RWPE2 (cell line): ENCODE data around the gene PROKR2.

Source experiments
- ATAC-seq: fragments of 200-7000 bp; cut with Tn5 transposase; 3 replicates; pipeline ENCODE4 v1.9.1; 2021; ENCODE audit warnings: low read depth
- DNase-seq: peaks from one replicate; pipeline ENCODE4 v3.0.0-alpha.2; 2020; ENCODE audit warnings: low spot score
- H3K27ac ChIP-seq: fragments of 450-650 bp; 2 replicates; pipeline ENCODE4 v1.5.1; 2017; ENCODE audit warnings: mild to moderate bottlenecking; ENCODE audit not compliant: poor library complexity, severe bottlenecking
- H3K27me3 ChIP-seq: fragments of 250-450 bp; sonication (Bioruptor Pico); 2 replicates; pipeline ENCODE4 v1.5.1; 2021; ENCODE audit warnings: mild to moderate bottlenecking, moderate library complexity; ENCODE audit not compliant: insufficient read depth, poor library complexity, severe bottlenecking
- H3K36me3 ChIP-seq: fragments of 250-450 bp; sonication (Bioruptor Pico); 2 replicates; pipeline ENCODE4 v1.5.1; 2020; ENCODE audit warnings: low read depth, mild to moderate bottlenecking, moderate library complexity
- H3K4me1 ChIP-seq: fragments of 250-450 bp; sonication (Bioruptor Pico); 2 replicates; pipeline ENCODE4 v1.5.1; 2021; ENCODE audit warnings: mild to moderate bottlenecking, moderate library complexity; ENCODE audit not compliant: insufficient read depth, poor library complexity, severe bottlenecking
- H3K4me3 ChIP-seq: fragments of 250-450 bp; sonication (Bioruptor Pico); 2 replicates; pipeline ENCODE4 v1.5.1; 2021; ENCODE audit warnings: mild to moderate bottlenecking, moderate library complexity; ENCODE audit not compliant: severe bottlenecking
- H3K9me3 ChIP-seq: fragments of 250-450 bp; sonication (Bioruptor Pico); 2 replicates; pipeline ENCODE4 v1.5.1; 2021; ENCODE audit warnings: mild to moderate bottlenecking, moderate library complexity; ENCODE audit not compliant: severe bottlenecking
- TF ChIP-seq, protein P1 (sequence below): fragments of 450-650 bp; IDR thresholded peaks from one replicate; pipeline ENCODE4 v1.5.1; 2017; ENCODE audit warnings: mild to moderate bottlenecking, moderate library complexity; ENCODE audit not compliant: poor library complexity, severe bottlenecking

The PROKR2 gene

DNA sequence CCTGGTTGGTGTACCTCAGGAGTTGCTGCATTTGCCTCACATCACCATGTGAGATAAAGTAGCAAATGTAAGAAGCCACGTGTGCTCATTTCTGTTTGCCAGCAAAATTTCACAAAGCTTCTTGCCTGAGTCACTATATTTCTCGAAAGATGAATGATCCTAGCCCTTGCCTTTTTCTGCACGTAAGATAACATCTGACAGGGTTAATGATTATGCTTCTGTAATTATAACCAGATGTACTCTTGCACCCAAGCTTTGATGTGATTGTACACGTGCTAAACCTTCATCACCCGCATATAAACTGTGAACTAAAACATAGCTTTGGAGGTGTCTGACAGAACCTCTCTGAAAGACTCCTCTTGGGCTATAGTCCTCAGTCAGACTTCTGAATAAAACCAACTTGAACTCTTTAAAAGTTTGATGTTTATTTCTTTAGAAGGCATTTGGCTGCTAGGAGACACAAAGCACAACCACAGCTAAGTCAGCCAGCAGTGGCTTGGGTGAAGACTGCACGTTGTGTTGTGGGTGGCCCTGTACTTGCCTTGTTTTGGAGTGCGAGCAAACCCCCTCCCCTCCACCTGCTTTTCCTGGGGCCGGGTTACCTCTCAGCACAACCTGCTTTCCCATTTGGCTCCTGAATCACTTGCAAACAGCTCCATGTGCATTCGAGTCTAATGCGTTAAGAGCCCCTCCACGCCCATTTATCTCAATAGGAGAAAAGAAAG is 19.3 kb downstream of the PROKR2 start:
- Histone ChIP-seq H3K4me3 (no peak overlapping the region), H3K27ac (no peak overlapping the region), H3K4me1 (no peaks in the 10 kb centered on the region), H3K27me3 (peaks cover 57% of the 10 kb centered on the region), H3K36me3 (no peaks in the 10 kb centered on the region), H3K9me3 (no peaks in the 10 kb centered on the region)
- no peak for DNase-seq
- TF ChIP-seq, protein P1, sequence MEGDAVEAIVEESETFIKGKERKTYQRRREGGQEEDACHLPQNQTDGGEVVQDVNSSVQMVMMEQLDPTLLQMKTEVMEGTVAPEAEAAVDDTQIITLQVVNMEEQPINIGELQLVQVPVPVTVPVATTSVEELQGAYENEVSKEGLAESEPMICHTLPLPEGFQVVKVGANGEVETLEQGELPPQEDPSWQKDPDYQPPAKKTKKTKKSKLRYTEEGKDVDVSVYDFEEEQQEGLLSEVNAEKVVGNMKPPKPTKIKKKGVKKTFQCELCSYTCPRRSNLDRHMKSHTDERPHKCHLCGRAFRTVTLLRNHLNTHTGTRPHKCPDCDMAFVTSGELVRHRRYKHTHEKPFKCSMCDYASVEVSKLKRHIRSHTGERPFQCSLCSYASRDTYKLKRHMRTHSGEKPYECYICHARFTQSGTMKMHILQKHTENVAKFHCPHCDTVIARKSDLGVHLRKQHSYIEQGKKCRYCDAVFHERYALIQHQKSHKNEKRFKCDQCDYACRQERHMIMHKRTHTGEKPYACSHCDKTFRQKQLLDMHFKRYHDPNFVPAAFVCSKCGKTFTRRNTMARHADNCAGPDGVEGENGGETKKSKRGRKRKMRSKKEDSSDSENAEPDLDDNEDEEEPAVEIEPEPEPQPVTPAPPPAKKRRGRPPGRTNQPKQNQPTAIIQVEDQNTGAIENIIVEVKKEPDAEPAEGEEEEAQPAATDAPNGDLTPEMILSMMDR: no peak
- no peak for ATAC-seq

- DNase-seq: no peak
- TF ChIP-seq, protein P1: no peak
- H3K4me3 ChIP-seq: no peak overlapping the region
- ATAC-seq: no peak
- H3K27me3 ChIP-seq: peaks cover 20% of the 10 kb centered on the region
- H3K36me3 ChIP-seq: no peaks in the 10 kb centered on the region
- H3K27ac ChIP-seq: no peak overlapping the region
- H3K4me1 ChIP-seq: no peaks in the 10 kb centered on the region
- H3K9me3 ChIP-seq: no peaks in the 10 kb centered on the region
These were observed 26.2 kb downstream of the PROKR2 start for GRCh38 chr20:5290596-5290995.

DNA sequence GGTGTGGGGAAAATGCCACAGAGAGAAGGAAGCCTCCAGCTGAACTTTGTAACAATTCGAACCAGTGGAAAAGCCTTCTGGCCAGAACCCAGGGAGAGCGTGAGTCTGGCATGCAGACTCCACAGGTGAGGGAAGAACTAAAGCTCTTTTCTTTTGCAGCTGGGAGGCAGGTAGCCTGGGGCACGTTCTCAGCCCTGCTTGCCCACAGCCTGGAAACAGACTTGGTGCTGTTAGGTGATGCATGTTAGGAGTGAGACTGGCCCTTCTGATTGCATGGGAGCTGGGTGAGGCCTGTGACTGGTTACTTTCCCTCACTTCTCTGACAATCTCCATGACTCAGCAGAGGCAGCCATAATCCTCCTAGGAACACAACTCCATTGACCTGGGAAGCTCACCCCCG is 34.2 kb downstream of the PROKR2 start:
- DNase-seq: no peak
- H3K27ac ChIP-seq: no peak overlapping the region
- no peaks in the 10 kb centered on the region for H3K36me3 ChIP-seq
- TF ChIP-seq, protein P1: no peak
- no peak overlapping the region for H3K4me3 ChIP-seq
- H3K9me3 ChIP-seq: no peaks in the 10 kb centered on the region
- H3K27me3 ChIP-seq: peaks cover 12% of the 10 kb centered on the region
- ATAC-seq: no peak
- no peaks in the 10 kb centered on the region for H3K4me1 ChIP-seq

GRCh38 chr20:5279661-5280060 is 37.1 kb downstream of the PROKR2 start:
- Histone ChIP-seq H3K4me3 (no peak overlapping the region), H3K9me3 (no peaks in the 10 kb centered on the region), H3K27ac (no peak overlapping the region), H3K4me1 (no peaks in the 10 kb centered on the region), H3K27me3 (peaks cover 12% of the 10 kb centered on the region), H3K36me3 (no peaks in the 10 kb centered on the region)
- TF ChIP-seq, protein P1: no peak
- DNase-seq (no peak), ATAC-seq (no peak)

GRCh38 chr20:5272268-5272667 is 44.5 kb downstream of the PROKR2 start:
- TF ChIP-seq, protein P1: no peak
- no peak for ATAC-seq
- Histone ChIP-seq H3K4me3 (no peak overlapping the region), H3K4me1 (no peaks in the 10 kb centered on the region), H3K9me3 (no peaks in the 10 kb centered on the region), H3K36me3 (no peaks in the 10 kb centered on the region), H3K27ac (no peak overlapping the region), H3K27me3 (no peaks in the 10 kb centered on the region)
- DNase-seq: no peak
